GM12891 (cell line): Measurements from ENCODE around the gene HBP1.

Experiments
- PAX5 ChIP-seq: IDR thresholded peaks from 2 replicates; pipeline ENCODE4 v1.6.1; 2011; ENCODE audit warnings: low read length, moderate library complexity, mild to moderate bottlenecking; ENCODE audit not compliant: insufficient read depth, severe bottlenecking
- POLR2A ChIP-seq: IDR thresholded peaks from 2 replicates; pipeline ENCODE4 v1.6.1; 2011; ENCODE audit warnings: low read depth, low read length, control low read depth
- POLR2AphosphoS5 ChIP-seq: IDR thresholded peaks from 2 replicates; pipeline ENCODE4 v1.6.1; 2011; ENCODE audit warnings: low read depth, low read length, control low read depth
- POU2F2 ChIP-seq: IDR thresholded peaks from 2 replicates; pipeline ENCODE4 v1.6.1; 2011; ENCODE audit warnings: low read depth, mild to moderate bottlenecking, control low read depth, low read length, moderate library complexity
- SPI1 ChIP-seq: IDR thresholded peaks from 2 replicates; pipeline ENCODE4 v1.6.1; 2011; ENCODE audit warnings: low read depth, low read length, control low read depth
- TAF1 ChIP-seq: IDR thresholded peaks from 2 replicates; pipeline ENCODE4 v1.6.1; 2011; ENCODE audit warnings: low read depth, low read length, control low read depth

DNA sequence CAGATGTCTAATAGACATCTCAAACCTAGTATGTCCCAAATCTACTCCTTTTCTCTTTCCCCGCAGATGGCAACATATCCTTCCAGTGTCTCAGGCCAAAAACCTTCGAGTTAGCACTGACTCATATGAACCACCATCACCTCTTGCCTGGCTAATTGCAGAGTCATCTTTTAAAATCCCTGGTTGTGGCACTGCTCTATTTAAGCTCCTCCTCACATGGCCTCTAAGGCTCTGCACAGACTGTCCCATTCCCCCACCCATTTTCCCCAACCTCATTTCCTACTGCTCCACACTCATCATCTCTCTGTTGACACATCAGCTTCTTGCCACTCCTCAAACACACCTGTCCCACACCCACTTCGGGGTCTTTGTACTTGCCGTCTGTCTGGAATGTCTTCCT is 16.8 kb upstream of the HBP1 start:
- TF ChIP-seq POLR2A (no peak), POLR2AphosphoS5 (no peak), SPI1 (no peak), TAF1 (no peak), PAX5 (no peak), POU2F2 (no peak)
